GM23248 (cell line): ENCODE measurements around the gene MCL1. TPM values are rescaled to one million over a fixed set of nuclear protein-coding genes. Genes with fewer than 3 reads are reported as not detected.
A peak's percentile ranks its signal among the peaks of the same experiment; 100 is the strongest.
"Not testable (repeated sequence)": the region's sequence is repeated elsewhere in the genome, so short reads cannot be mapped to it uniquely, and the experiment has no call there.

Experiments
- DNase-seq: peaks from one replicate; pipeline ENCODE4 v3.0.0-alpha.2; 2015
- H2AFZ ChIP-seq: fragments of 200-600 bp; sonication (generic); 2 replicates; pipeline ENCODE4 v1.6.1; 2016; ENCODE audit warnings: antibody characterized with exemption
- H3F3A ChIP-seq: fragments of 200-600 bp; sonication (generic); 2 replicates; pipeline ENCODE4 v1.6.1; 2016; ENCODE audit warnings: mild to moderate bottlenecking, antibody characterized with exemption, mixed run types; ENCODE audit not compliant: insufficient read depth
- H3K27ac ChIP-seq: fragments of 200-600 bp; sonication (generic); 2 replicates; pipeline ENCODE4 v1.5.1; 2016; ENCODE audit warnings: mild to moderate bottlenecking
- H3K27me3 ChIP-seq: fragments of 200-600 bp; sonication (generic); replicated peaks from 2 replicates; pipeline ENCODE4 v1.6.1; 2016; ENCODE audit warnings: mild to moderate bottlenecking; ENCODE audit not compliant: insufficient read depth
- H3K36me3 ChIP-seq: fragments of 200-600 bp; sonication (generic); 2 replicates; pipeline ENCODE4 v1.6.1; 2016; ENCODE audit warnings: low read depth, mild to moderate bottlenecking
- H3K4me1 ChIP-seq: fragments of 200-600 bp; sonication (generic); 2 replicates; pipeline ENCODE4 v1.6.1; 2016; ENCODE audit warnings: mild to moderate bottlenecking; ENCODE audit not compliant: insufficient read depth
- H3K4me2 ChIP-seq: fragments of 200-600 bp; sonication (generic); one replicate; pipeline ENCODE4 v1.6.1; 2016; ENCODE audit warnings: mild to moderate bottlenecking; ENCODE audit not compliant: unreplicated experiment
- H3K4me3 ChIP-seq: fragments of 200-600 bp; sonication (generic); 2 replicates; pipeline ENCODE4 v1.5.1; 2016; ENCODE audit warnings: mild to moderate bottlenecking
- H3K79me2 ChIP-seq: fragments of 200-600 bp; sonication (generic); 2 replicates; pipeline ENCODE4 v1.6.1; 2016; ENCODE audit warnings: mild to moderate bottlenecking; ENCODE audit not compliant: insufficient read depth
- H3K9ac ChIP-seq: fragments of 200-600 bp; sonication (generic); 2 replicates; pipeline ENCODE4 v1.6.1; 2016; ENCODE audit warnings: mild to moderate bottlenecking
- H3K9me2 ChIP-seq: fragments of 200-600 bp; sonication (generic); 2 replicates; pipeline ENCODE4 v1.6.1; 2016; ENCODE audit warnings: mixed run types, mild to moderate bottlenecking, moderate library complexity; ENCODE audit not compliant: insufficient read depth
- H3K9me3 ChIP-seq: fragments of 200-600 bp; sonication (generic); one replicate; pipeline ENCODE4 v1.6.1; 2017; ENCODE audit warnings: low read depth
- H4K20me1 ChIP-seq: fragments of 200-600 bp; sonication (generic); 2 replicates; pipeline ENCODE4 v1.6.0; 2016; ENCODE audit not compliant: insufficient read depth
- EZH2 ChIP-seq: fragments of 200-600 bp; sonication (generic); IDR thresholded peaks from 2 replicates; pipeline ENCODE4 v1.6.1; 2018; ENCODE audit warnings: antibody characterized with exemption, mild to moderate bottlenecking; ENCODE audit not compliant: insufficient read depth, poor library complexity, severe bottlenecking
- EZH2phosphoT487 ChIP-seq: fragments of 200-600 bp; sonication (generic); IDR thresholded peaks from 2 replicates; pipeline ENCODE4 v1.6.1; 2018; ENCODE audit warnings: antibody characterized with exemption, moderate library complexity, mild to moderate bottlenecking, low read depth; ENCODE audit not compliant: insufficient read depth
- WGBS, 2 experiments: methylation state at CpG; one replicate each; pipeline ENCODE4 v1.1.6; 2015 to 2017; ENCODE audit warnings: low lambda C conversion rate in 2 of 2, low coverage in 1 of 2; ENCODE audit errors: missing lambda C conversion rate in 2 of 2; 5-methylcytosine and 5-hydroxymethylcytosine counted together
- in situ Hi-C: fragments of 300-500 bp; cut with MboI; formaldehyde crosslinking; loops from 2 replicates; pipeline ENCODE4 v1.15.0; 2020
- polyA plus RNA-seq: library from polyadenylated mRNA; unstranded; fragments of >200 nt; fragmentation: Nextera tagmentation; extraction: Ambion mirVana; gene quantifications from 2 replicates; pipeline ENCODE4 v1.2.1, GENCODE V29; 2016
- total RNA-seq: library from RNA; depleted of rRNA; stranded (reverse); fragments of >200 nt; shearing (Covaris generic); gene quantifications from 2 replicates; pipeline ENCODE4 v1.2.3, GENCODE V29; 2014

The MCL1 gene
- total and polyA plus RNA-seq, 2 experiments from 2014 or later, result 84.7 to 310 TPM

DNA sequence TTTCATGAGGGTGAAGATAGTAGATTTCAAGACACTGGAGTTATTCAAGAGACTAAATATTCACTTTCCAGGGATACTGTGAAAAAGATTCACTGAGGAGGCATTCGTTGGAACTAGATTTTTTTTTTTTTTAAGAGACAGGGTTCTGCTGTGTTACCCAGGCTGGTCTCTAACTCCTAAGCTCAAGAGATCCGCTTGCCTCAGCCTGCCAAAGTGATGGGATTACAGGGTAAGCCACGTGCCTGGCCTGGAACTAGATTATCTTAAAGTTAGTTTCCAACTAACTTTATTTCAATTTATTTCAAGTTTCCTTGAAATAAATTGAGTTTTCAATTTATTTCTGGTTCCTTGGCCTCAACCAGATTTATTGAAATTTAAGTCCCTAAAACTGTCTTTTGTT is 24.3 kb upstream of the MCL1 start:
- H3K36me3 ChIP-seq, result no peaks in the 10 kb centered on the region
- H3K4me3 ChIP-seq, result no peak overlapping the region
- peaks cover 20% of the 10 kb centered on the region for H3K4me1 ChIP-seq
- peaks cover 43% of the 10 kb centered on the region for H3K79me2 ChIP-seq
- peaks cover 15% of the 10 kb centered on the region for H3F3A ChIP-seq
- H3K9me3 ChIP-seq, result no peaks in the 10 kb centered on the region
- no peak for DNase-seq
- H2AFZ ChIP-seq, result no peak overlapping the region
- no peaks in the 10 kb centered on the region for H3K27me3 ChIP-seq
- in situ Hi-C loops, result no loop called here
- H3K9me2 ChIP-seq, result no peaks in the 10 kb centered on the region
- peak overlapping the region; percentile 58 for H3K4me2 ChIP-seq
- H3K9ac ChIP-seq, result peak overlapping the region; percentile 60; the same call in 1 of the 2 replicates
- H3K27ac ChIP-seq, result peak overlapping the region; percentile 92
- TF ChIP-seq EZH2, result no peak
- no peak for TF ChIP-seq EZH2phosphoT487
- no peaks in the 10 kb centered on the region for H4K20me1 ChIP-seq
- 85 to 89% methylated on average over 3 of the region's 3 CpGs for WGBS, 2 experiments

DNA sequence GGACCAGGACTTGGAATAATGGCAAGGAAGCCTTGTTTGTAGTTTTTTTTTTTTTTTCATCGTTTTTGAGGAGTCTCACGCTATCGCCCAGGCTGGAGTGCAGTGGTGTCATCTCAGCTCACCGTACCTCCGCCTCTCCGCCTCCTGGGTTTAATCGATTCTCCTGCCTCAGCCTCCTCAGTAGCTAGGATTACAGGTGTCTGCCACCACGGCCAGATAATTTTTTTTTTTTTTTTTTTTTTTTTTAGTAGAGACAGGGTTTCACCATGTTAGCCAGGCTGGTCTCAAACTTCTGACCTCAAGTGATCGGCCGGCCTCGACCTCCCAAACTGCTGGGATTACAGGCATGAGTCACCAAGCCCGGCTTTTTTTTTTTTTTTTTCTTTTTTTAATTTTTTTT is 23.0 kb upstream of the MCL1 start:
- in situ Hi-C loops, H4K20me1 ChIP-seq, H2AFZ ChIP-seq, H3K27me3 ChIP-seq, H3K9me2 ChIP-seq, H3K36me3 ChIP-seq, H3K4me2 ChIP-seq, H3K27ac ChIP-seq, DNase-seq, H3K4me3 ChIP-seq, H3K9me3 ChIP-seq, H3K9ac ChIP-seq: not testable (repeated sequence)
- 89 to 91% methylated on average over 11 to 12 of the region's 12 CpGs for WGBS, 2 experiments
- Histone ChIP-seq H3F3A (peaks cover 15% of the 10 kb centered on the region), H3K79me2 (peaks cover 30% of the 10 kb centered on the region), H3K4me1 (peaks cover 20% of the 10 kb centered on the region)

DNA sequence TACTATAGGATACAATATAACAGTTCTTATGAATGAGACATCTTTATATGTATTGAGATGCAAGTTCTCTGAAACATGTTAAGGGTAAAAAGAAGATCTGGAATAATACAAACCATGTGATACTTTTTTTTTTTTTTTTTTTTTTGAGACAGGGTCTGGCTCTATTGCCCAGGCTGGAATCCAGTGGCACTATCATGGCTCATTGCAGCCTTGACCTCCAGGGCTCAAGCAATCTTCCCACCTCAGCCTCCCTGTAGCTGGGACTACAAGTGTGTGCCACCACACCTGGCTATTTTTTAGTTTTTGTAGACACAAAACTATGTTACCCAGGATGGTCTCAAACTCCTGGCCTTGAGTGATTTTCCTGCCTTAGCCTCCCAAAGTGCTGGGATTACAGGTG is 22.1 kb upstream of the MCL1 start:
- Histone ChIP-seq H3K4me3 (no peak overlapping the region), H3K4me1 (peaks cover 21% of the 10 kb centered on the region), H4K20me1 (no peaks in the 10 kb centered on the region), H3K9me2 (no peaks in the 10 kb centered on the region), H3K4me2 (no peak overlapping the region), H3K9me3 (no peaks in the 10 kb centered on the region), H3K9ac (no peak overlapping the region), H3K27me3 (no peaks in the 10 kb centered on the region), H2AFZ (no peak overlapping the region), H3K36me3 (no peaks in the 10 kb centered on the region), H3K79me2 (peaks cover 21% of the 10 kb centered on the region), H3F3A (peaks cover 23% of the 10 kb centered on the region), H3K27ac (no peak overlapping the region)
- in situ Hi-C loops, result no loop called here
- no peak for DNase-seq
- no peak for TF ChIP-seq EZH2phosphoT487
- no peak for TF ChIP-seq EZH2

DNA sequence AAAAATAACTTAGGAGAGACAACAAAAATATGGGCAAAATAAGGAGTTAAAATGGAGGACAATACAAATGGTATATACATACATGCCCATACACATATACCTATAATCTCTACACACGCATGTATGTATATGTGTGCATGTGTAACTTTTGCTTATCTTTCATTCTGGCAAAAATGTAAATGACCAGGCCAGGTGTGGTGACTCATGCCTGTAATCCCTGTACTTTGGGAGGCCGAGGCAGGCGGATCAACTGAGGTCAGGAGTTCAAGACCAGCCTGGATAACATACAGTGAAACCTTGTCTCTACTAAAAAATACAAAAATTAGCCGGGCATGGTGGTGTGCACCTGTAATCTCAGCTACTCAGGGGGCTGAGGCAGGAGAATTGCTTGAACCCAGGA is 18.9 kb upstream of the MCL1 start:
- not testable (repeated sequence) for DNase-seq

DNA sequence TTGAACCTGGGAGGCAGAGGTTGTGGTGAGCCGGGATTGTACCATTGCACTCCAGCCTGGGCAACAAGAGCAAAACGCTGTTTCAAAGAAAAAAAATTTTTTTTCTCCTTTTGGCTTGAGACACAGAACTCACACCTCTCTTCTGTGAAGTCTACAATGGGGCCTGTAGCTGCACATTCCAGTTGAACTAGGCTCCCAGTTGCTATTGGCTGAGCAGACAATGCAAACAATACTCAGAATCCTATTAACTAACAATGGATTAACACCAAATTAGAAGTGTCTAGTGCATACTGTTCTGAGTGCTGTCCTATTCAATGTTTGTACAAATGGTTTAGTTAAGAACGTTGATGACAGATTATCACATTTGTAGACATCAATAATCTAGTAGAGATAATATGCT is 17.6 kb upstream of the MCL1 start:
- Histone ChIP-seq H3K9me2 (no peaks in the 10 kb centered on the region), H3K9me3 (no peaks in the 10 kb centered on the region), H3K27me3 (no peaks in the 10 kb centered on the region), H3K4me2 (no peak overlapping the region), H3K4me1 (peaks cover 9% of the 10 kb centered on the region; the same call in 1 of the 2 replicates), H4K20me1 (no peaks in the 10 kb centered on the region), H3K4me3 (no peak overlapping the region), H3K36me3 (no peaks in the 10 kb centered on the region), H3K9ac (no peak overlapping the region), H3F3A (peaks cover 16% of the 10 kb centered on the region; the same call in 1 of the 2 replicates), H3K79me2 (no peaks in the 10 kb centered on the region), H2AFZ (no peak overlapping the region), H3K27ac (no peak overlapping the region)
- no peak for DNase-seq
- TF ChIP-seq EZH2phosphoT487 (no peak), EZH2 (no peak)
- in situ Hi-C loops, result no loop called here
- 69 to 78% methylated on average over 3 of the region's 3 CpGs for WGBS, 2 experiments

More for the DNA sequence above, 18.9 kb upstream of the MCL1 start:
- H3K27ac ChIP-seq, in situ Hi-C loops, H3K4me2 ChIP-seq, H3K79me2 ChIP-seq, H2AFZ ChIP-seq, H3K9me3 ChIP-seq, H3K9me2 ChIP-seq, H3K36me3 ChIP-seq, H4K20me1 ChIP-seq, H3K27me3 ChIP-seq, H3K4me1 ChIP-seq, H3K4me3 ChIP-seq, H3K9ac ChIP-seq: not testable (repeated sequence)
- peaks cover 19% of the 10 kb centered on the region for H3F3A ChIP-seq
- WGBS, 2 experiments, result 78 to 83% methylated on average over 4 of the region's 4 CpGs
